ENCODE results near the gene CEACAM1.

GRCh38 chr19:42521346-42522030, 6.8 kb downstream of the CEACAM1 start:
- no peak for TF ChIP-seq WHSC1 (IDR thresholded peaks at IDR 0.05; ENCODE audit: low read length)
- no peak for TF ChIP-seq ZBTB11 (CRISPR knock-in tag; IDR thresholded peaks at IDR 0.05)
- no peak for TF ChIP-seq CBX8 (IDR thresholded peaks at IDR 0.05; ENCODE audit: borderline replicate concordance, extremely low read depth, low read depth, low read length, poor library complexity, severe bottlenecking)
- TF ChIP-seq POLR2AphosphoS5 (IDR thresholded peaks at IDR 0.05; ENCODE audit: control insufficient read depth, insufficient read depth, low read depth, low read length): no peak

Data from K562 (cell line).